Measurements from ENCODE around the gene MTHFD1L.

GRCh38 chr6:150996968-150997367 is 131.5 kb downstream of the MTHFD1L start:
- TF ChIP-seq CTCF (IDR thresholded peaks at IDR 0.05): no peak
- no peak for TF ChIP-seq POLR2A (IDR thresholded peaks at IDR 0.05)
